Hematopoietic multipotent progenitor cell treated with erythropoietin and hydrocortisone succinate and interleukin-3 and kit ligand, for 8 days (in vitro differentiated cells): Measurements from ENCODE around the gene MDFIC.

ENCODE experiments used
- DNase-seq: peaks from one replicate; pipeline ENCODE4 v3.0.0-alpha.2; 2015

The MDFIC gene

DNA sequence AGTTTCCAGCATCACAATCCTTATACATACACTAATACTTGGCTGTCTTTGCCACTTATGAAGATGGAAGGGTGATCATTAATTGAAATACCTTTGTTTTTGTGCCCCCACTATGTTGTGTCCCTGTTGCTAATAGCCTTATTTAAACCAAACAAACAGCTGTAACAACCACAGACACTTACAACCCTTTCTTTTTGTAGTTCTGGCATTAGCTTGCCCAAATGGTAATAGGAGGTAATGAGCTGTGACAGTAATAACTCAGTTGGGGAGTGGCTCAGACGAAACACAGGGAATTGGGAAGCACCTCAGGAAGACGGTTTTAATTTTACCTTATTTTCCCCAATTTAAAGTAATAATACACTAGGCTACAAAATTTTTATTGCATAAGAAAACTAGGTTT lies 83.4 kb downstream of the MDFIC start:
- no peak for DNase-seq

GRCh38 chr7:115005953-115006352 lies 84.1 kb downstream of the MDFIC start:
- DNase-seq: no peak

- no peak for DNase-seq
Measured at GRCh38 chr7:115007751-115008150, 85.9 kb downstream of the MDFIC start.

DNA sequence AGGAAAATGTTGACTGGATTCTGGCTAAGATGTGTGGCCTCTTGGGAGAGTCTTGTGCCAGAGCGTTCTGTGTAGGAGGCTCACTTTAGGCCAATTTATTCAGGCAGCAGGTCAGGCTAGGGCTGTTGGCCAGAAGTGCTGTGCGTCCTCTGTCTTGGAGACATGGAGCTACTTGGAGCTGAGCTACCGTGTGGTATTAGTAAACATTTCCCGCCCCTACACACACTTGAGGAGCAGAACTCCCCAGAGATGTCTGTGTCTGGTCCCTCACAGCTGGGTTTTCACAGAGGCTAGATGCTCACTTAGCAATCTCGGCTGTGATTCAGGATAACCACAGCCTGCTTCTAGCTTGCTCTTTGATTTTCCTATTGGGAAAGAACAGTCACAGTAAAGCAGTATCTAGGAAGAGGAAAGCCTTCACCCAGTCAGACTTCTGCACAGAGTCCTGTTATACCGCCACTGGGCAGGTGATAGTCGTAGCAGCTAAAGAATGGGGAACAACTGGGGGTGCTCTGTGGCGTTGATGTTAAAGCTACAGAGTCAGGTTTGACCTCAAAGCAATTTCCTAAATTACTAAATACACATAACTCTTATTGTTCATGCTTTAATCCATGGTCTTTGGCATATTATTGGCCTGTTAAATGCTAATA lies 86.7 kb downstream of the MDFIC start:
- DNase-seq: no peak

GRCh38 chr7:115009139-115009538 lies 87.2 kb downstream of the MDFIC start:
- DNase-seq: peak; percentile 29

- no peak for DNase-seq
Measured at GRCh38 chr7:115009736-115010440, 88.0 kb downstream of the MDFIC start.

DNA sequence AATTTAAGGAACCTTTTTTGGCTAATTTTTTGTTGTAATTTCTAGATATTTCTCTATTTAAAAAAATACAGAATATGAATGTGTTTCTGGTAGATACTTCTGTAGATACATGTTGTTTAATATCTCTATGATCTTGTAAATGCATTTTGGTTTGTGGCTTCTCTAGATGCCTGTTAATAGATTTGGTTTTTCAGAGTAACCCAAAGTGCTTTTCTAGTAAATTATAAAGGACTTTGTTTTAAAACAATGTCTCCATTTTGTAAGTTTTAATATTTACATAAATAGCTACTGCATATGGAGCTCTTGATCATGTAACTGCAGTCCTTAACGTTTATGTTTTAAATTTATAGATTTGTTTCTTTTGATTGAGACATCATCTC lies 88.5 kb downstream of the MDFIC start:
- no peak for DNase-seq

GRCh38 chr7:115013886-115014285 lies 92.0 kb downstream of the MDFIC start:
- no peak for DNase-seq

DNA sequence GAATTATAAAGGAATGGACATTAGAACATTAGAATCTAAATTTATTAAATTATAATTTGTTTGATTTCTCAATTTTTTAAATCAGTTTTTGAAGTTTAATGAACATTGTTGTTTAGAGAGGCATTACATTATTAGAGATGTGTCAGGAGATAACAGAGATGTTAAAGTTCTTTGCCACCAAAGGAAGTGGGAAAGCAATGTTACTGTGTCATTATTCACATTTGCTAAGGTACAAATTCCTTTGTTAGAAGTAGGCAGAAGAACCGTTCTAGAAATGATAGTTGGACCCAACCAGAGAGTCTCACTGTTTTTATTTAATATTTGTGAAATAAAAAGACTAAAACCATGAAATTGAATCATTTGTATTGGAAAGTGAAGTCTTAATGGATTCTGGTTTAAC lies 92.9 kb downstream of the MDFIC start:
- no peak for DNase-seq

GRCh38 chr7:115015619-115016018 lies 93.7 kb downstream of the MDFIC start:
- no peak for DNase-seq

GRCh38 chr7:115019882-115020605 lies 98.2 kb downstream of the MDFIC start:
- peak; percentile 11 for DNase-seq

DNA sequence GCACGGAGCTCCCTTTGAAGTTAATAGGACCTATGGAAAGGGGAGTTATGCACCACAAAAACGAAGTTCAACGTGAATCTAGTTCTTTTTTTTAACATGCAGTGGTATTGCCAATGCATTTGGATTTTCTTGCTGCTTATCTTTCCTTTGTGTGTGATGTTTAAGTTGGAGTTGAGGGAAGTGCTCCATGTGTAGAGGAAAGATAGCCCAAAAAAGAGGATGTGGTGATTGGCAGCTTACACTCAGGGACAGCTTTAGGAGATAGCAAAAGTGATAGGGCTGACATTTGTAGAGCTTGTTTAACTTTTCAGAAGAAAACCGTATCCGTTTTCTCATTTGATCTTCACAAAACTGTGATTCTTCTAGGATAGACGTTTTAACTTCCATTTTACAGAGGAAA lies 101.3 kb downstream of the MDFIC start:
- peak; percentile 71 for DNase-seq

GRCh38 chr7:115024276-115024675 lies 102.4 kb downstream of the MDFIC start:
- DNase-seq: no peak

- DNase-seq: no peak
Measured at GRCh38 chr7:115032715-115033703, 111.1 kb downstream of the MDFIC start.

DNA sequence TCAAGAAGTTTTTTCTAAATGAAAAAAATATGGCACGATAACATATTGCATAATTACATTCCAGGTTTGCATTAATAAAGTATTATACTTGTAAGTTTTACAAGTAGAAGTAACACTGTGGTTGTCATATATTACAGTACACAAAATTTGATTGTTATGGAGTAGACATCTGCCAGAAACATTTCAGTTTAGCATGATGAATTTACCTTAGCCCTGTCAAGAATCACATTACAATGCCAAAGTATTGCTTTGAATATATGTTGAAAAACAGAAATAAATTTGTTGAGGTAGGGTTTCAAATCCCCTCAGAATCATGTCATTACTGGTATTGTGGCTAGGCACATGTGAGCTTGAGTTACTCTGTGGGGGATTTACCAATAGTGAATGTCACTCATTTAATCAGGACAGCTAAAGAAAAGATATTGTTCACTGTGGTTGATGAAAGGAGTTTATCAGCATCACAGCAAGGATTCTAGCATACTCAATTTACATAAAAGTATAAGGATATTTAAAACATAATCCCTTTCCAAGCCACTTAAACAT lies 112.1 kb downstream of the MDFIC start:
- DNase-seq: no peak

GRCh38 chr7:115034515-115034914 lies 112.6 kb downstream of the MDFIC start:
- DNase-seq: no peak

- DNase-seq: no peak
Measured at GRCh38 chr7:115037128-115037802, 115.4 kb downstream of the MDFIC start.

DNA sequence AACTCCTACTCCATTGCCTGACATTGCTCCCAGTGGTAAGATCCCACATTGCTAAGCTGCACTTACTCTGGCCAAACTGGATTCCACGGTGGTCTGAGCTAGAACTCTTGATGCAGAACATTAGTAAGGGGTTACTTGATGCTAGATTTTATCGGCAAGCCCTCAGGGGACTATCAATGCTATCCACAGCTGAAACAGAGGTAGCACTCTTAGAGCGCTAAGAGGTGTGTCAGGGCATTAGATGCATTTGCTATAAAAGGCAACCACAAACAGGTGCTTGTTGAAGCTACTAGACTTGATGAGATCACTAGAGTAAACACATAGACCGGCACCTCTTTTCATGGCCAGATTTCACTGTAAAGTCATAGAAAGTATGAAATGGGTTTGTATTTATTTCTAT lies 116.3 kb downstream of the MDFIC start:
- no peak for DNase-seq

- no peak for DNase-seq
Measured at GRCh38 chr7:115040057-115040456, 118.2 kb downstream of the MDFIC start.

- no peak for DNase-seq
Measured at GRCh38 chr7:115040495-115040894, 118.6 kb downstream of the MDFIC start.

- DNase-seq: no peak
Measured at GRCh38 chr7:115042596-115042995, 120.7 kb downstream of the MDFIC start.

- DNase-seq: no peak
Measured at GRCh38 chr7:115043605-115044004, 121.7 kb downstream of the MDFIC start.
